GM12875 (cell line): Measurements from ENCODE around the gene SFXN3.

Source experiments
- H3K4me3 ChIP-seq: one replicate; pipeline ENCODE4 v1.5.1; 2011; ENCODE audit warnings: low read depth, low read length, control low read depth
- TF ChIP-seq, protein P1 (sequence below): IDR thresholded peaks from 2 replicates; pipeline ENCODE4 v1.5.1; 2011; ENCODE audit warnings: low read depth, mild to moderate bottlenecking, control low read depth, inconsistent platforms, low read length, moderate library complexity, borderline replicate concordance; ENCODE audit not compliant: insufficient read depth

Gene SFXN3

DNA sequence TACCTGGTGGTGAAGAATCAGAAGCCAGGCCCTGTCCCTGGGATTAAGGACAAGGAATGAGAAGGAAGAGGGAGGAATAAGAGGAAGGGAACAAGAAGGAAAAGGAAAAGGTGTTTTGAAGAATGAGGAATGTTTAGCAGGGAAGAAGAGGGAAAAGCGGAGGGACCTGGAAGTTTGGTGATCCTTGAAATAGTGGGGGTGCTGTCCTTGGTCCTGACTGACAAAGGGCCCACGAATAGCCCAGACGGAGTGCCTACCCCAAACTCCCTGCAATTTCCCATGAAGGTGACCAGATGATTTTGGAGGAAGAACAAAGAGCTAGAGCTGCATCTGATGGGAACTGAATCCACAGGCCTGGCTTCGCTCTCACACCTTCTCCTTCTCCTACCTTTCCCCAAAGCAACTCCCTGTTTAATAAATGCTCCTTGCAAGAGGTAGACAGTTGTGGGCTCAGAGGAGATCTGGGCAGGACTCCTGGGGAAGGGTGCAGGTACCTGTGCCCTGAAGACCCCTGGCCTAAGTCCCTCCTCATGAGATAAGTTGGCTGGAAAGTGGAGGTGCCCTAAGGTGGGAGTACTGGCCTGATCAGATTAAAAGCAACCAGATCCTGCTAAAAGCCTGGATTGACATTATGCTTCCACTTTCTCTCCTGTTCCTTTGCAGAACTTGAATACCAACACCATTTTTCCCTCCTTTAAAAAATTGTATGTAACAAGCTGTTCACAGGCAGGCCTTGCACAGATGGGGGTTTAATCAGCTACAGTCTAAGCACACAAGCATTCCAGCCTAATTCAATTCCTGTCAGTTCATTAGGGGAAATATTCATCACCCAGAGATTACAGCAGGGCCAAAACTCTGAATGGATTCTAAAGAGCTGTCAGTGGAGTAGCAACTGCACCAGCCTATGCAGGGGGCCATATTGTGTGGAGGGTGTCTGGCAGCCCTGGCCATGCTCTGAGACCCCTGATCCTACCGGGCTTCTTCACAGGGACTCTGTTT is 50.2 kb downstream of the SFXN3 start:
- no peak overlapping the region for H3K4me3 ChIP-seq
- TF ChIP-seq, protein P1, sequence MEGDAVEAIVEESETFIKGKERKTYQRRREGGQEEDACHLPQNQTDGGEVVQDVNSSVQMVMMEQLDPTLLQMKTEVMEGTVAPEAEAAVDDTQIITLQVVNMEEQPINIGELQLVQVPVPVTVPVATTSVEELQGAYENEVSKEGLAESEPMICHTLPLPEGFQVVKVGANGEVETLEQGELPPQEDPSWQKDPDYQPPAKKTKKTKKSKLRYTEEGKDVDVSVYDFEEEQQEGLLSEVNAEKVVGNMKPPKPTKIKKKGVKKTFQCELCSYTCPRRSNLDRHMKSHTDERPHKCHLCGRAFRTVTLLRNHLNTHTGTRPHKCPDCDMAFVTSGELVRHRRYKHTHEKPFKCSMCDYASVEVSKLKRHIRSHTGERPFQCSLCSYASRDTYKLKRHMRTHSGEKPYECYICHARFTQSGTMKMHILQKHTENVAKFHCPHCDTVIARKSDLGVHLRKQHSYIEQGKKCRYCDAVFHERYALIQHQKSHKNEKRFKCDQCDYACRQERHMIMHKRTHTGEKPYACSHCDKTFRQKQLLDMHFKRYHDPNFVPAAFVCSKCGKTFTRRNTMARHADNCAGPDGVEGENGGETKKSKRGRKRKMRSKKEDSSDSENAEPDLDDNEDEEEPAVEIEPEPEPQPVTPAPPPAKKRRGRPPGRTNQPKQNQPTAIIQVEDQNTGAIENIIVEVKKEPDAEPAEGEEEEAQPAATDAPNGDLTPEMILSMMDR, result no peak

DNA sequence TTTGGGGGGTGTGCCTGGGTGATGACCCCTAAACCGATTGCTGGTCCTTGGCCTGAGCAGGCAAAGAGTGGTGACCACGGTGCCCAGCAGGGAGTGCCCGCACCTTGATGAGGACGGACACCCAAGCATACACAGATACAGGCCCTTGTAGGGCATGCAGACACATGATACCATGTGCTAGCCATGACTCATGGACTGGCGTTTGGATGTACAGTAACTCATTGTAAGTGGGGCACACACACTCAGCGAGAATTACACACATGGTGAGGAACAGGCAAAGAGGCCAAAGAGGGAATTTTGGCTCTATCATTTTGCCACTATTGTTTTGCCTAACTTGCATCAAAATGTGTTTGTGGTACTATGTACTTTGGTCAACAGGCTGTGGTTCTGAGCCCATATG is 54.8 kb downstream of the SFXN3 start:
- no peak overlapping the region for H3K4me3 ChIP-seq
- TF ChIP-seq, protein P1, result no peak

DNA sequence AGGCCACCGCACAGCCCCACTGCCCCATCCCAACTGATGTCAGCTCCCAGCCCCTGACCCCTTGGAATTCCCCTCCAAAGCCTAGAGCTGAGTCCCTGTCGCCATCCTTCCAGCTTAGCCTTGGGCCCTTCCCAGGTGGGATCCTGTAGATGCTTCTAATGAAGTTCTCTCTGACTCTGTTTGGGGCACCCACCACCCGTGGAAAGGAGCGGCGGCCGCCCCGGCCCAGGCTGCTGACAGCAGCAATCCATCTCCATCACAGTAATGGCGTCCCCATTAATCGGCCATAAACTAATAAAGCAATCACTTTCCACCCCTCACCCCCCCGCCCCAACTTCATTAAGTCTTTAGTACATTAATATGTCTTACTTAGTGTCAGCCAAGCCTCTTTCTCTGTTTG is 56.3 kb downstream of the SFXN3 start:
- TF ChIP-seq, protein P1, result no peak

DNA sequence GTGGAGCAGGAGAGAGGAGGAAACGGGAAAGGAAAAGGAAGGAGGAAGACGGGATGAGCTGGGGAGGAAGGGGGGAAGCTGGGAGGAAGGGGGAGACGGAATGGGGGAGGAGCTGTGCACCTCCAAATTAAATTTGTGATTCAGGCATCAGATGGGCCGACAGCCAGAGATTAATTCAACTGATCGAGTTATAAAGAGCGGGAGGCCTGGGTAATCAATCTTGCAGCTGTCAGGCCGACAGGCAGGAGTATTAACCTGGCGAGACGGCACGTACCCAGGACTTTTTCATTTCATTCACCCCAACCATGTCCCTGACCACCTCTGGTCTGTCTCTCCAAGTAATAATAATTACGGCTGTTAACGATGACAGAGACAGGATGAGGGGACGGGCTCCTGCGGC is 56.9 kb downstream of the SFXN3 start:
- TF ChIP-seq, protein P1, result no peak
- H3K4me3 ChIP-seq, result no peak overlapping the region

More for the DNA sequence above, 56.3 kb downstream of the SFXN3 start:
- H3K4me3 ChIP-seq, result no peak overlapping the region

DNA sequence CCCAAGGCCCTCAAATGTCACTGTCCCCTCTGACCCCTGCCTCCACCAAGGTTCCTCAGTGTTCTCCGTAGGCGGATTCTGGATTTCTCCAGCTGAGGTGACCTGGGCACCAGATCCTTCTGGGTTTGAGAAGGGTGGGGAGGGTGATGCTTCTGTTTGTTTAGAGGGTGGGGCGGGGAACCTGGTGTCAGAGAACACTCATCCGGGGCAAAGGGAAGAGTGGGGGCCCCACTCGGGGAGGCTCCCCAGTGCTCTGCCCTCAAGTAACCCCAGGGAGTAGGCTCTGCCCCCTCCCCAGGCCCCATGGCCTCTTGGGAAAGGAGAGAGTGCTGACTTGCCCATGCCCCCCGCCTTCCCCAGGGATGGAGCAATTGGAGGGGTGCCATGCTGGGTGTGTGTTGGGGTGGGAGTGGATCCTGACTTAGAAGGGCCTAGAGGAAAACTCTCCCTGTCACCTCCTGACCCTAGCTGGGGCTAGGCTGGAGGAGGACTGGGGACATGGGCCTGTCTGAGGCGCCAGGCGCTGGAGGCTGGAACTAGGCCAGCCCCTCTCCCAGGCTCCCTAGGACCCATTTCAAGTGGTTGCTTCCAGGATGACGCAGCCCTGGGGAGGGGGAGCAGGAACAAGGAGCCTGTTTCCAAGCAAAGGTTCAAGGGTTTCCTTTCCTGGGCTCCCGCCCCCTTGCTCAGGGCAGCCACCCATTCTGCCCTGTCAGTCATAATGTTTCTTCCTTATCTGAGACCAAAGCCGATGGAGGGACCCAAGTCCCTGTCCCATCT is 58.7 kb downstream of the SFXN3 start:
- TF ChIP-seq, protein P1, result no peak
- no peak overlapping the region for H3K4me3 ChIP-seq

DNA sequence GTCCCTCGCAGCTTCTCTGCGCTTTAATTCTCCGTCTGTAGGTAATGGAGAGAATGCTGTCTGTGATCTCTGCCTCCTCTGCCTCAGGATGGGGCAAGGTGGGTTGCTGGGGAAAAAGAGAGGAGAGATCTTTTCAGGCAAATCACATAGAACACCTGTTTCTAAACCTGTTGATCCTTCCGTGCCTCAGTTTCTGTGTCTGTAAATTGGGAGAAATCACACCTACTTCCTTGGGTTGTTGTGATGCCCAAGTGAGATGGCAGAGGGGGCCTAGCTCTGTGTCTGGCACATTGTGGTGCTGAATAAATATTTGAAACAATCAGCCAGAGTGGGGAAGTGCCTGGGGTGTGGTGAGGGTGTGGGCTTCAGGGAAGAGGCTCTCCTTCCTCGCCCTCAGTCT is 59.6 kb downstream of the SFXN3 start:
- TF ChIP-seq, protein P1, result no peak
- H3K4me3 ChIP-seq, result no peak overlapping the region
